Stimulated activated CD8-positive, alpha-beta memory T cell treated with anti-CD3 and anti-CD28 coated beads, Interleukin-2, amount 100 ng/mL, for 48 hours (primary cell): Measurements from ENCODE around the gene CENPX.
"Not testable (repeated sequence)": the region's sequence is repeated elsewhere in the genome, so short reads cannot be mapped to it uniquely, and the experiment has no call there.

ENCODE experiments used
- DNase-seq, 2 donors: peaks; one replicate each; pipeline ENCODE4 v3.0.0-alpha.2; 2020; ENCODE audit warnings: low read depth in 2 of 2

CENPX gene

DNA sequence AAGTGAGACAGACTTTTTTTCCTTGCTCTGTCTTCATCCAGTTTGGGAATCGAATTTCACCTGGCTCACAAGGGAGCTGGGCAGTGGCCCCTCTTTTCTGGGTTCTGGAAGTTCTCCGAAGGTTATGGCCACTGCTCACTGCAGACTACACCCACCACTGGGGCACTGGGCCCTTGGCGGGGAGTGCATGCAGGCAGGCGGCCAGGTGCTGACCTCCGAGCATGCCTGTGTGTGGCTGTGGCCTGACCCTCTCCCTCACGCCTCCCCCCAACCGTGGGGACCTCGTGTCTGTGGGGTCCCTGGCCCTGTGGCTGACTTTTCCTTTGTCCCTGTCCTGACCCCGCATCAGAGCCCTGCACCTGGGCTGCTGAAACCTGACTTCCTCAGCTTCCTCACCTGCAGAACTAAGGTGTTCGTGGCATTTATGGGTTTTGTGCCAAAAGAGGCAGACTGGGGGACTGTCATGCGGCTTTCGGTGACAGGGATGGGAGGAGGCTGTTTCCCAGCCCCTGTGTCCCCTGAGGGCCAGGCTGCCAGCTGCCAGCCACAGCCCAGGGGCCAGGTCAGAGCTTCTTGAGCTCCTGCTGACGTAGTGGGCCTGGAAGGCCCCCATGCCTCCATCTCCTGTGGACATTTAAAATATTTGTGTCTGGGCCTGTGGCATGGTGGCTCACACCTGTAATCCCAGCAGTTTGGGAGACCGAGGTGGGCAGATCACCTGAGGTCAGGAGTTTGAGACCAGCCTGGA, 23.8 kb downstream of the CENPX start:
- no peak for DNase-seq

DNA sequence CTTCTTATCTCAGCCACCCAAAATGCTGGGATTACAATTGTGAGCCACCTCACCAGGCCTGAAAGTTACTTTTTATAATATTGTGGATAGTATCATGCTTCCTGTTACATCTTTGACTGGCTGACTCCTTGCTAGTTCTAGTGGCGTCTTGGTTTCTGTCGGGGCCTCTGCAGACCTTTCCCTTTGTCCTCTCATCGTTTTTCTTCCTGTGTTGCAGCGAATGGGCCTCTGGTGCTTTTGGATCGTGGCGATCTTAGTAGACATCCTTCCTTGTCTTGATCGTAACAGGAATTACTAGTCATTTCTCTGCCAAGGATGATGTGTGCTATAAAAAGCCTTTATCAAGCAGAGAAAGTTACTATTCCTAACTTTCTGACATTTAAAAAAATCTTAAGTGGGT, 24.5 kb downstream of the CENPX start:
- no peak for DNase-seq

DNA sequence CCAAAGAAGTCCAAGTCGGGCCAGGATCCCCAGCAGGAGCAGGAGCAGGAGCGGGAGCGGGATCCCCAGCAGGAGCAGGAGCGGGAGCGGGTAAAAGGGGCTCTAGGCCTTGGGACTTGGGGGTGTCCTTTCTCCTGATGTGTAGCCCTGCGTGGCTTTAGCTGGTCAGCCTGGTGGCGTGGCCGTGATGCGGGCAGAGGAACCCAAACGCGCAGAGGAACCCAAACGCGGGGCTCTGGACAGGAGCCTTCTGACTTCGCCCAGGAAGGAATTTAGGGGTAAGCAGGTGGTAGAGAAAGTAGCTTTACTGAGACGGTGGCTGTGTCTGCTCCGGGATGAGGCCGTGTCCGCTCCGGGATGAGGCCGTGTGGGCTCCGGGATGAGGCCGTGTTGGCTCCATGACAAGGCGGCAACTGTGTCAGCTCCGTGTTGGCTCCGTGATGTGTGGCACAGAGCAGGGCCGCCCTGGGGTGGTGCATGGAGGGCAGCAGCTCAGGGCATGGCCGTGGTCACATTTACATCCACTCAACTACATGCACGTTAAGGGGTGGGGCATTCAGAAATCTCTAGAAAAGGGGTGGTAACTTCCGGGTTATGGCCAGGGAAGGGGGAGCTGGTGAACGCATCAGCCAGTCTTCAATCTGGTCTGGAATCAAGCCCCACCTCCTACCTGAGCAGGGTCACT, 25.8 kb downstream of the CENPX start:
- no peak for DNase-seq

DNA sequence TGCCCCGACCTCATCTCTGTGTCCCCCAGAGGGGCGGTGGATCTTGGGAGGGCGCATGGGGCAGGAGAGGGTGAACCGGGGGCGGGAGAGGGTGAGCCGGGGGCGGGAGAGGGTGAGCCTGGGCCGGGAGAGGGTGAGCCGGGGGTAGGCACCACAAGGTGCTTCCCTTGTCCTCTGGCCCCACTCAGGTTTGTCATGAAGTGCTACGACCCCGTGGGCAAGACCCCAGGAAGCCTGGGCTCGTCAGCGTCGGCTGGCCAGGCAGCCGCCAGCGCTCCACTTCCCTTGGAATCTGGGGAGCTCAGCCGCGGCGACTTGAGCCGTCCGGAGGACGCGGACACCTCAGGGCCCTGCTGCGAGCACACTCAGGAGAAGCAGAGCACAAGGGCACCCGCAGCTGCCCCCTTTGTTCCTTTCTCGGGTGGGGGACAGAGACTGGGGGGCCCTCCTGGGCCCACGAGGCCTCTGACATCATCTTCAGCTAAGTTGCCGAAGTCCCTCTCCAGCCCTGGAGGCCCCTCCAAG, 26.4 kb downstream of the CENPX start:
- no peak for DNase-seq

DNA sequence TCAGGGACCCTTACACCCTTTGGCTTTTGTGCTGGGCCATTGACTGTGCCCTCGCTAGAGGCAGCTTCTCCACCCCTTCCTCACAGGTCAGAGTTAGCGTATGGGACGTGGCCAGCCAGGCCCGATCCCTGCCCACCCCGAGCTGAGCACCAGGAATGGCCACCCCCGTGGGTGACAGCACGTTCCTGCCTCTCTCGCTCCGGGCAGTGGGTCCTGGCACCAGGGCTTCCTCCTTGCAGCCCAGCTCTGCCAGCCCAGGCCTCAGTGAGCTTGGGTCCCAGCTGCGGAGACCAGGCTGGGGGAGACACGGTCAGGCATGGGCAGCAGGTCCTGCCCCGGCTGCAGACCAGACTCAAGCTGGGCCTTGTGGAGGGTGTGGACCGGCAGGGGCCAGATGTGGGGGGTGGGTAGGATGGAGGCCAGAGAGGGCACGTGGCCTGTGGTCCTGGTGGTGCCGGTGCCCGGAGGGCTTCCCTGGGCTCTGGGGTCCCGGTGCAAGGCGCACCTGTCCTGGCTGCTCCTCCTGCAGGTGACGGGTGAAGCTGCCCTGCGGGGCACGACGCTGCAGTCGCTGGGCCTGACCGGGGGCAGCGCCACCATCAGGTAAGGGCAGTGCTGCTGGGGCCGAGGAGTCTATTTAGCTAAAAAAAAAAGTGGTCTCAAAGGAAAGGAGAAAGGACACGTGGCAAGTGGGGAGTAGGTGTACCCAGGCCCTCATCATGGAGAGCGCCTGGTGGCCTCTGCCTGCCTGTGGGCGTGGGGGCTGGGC, 27.0 kb downstream of the CENPX start:
- no peak for DNase-seq

DNA sequence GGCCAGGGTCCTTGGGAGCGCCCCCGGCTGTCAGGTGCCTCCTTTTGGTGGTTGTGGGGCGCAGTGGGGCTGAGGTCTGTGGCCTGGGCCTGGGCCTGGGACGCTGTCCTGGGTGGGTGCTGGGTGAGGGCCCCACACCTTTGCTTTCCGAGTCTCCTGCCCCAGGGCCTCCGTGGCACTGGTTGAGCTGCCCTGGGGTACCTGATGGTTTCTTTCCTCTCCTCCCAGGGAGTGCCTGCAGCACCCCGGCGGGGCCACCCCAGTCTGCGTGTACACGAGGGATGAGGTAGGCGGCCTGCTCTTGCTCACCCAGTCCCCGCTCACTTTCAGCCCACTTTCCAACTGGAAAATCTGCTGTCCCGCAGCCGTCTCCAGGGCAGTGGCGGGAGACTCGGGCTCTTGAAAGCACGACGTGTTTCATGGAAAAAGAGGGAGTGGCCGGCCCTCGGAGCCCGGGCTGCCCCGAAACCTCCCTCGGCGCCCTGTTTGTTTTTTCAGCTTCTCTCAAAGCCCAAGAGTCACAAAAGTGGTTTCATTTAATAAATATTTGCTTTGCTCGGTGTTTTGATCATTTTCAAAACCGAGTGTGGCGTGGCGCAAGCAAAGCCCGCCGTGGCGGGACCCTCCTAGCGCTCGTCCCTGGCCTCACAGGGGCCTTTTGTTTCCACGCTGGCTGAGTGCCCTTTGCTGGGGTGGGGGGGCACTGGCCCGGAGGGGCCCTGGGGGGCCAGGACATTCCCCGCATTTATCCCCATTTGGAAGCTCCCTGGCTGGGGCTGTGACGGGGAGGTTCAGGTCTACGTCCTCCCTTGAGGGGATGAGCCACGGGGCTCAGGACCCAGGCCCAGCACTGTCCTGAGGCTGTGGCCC, 27.9 kb downstream of the CENPX start:
- no peak for DNase-seq

DNA sequence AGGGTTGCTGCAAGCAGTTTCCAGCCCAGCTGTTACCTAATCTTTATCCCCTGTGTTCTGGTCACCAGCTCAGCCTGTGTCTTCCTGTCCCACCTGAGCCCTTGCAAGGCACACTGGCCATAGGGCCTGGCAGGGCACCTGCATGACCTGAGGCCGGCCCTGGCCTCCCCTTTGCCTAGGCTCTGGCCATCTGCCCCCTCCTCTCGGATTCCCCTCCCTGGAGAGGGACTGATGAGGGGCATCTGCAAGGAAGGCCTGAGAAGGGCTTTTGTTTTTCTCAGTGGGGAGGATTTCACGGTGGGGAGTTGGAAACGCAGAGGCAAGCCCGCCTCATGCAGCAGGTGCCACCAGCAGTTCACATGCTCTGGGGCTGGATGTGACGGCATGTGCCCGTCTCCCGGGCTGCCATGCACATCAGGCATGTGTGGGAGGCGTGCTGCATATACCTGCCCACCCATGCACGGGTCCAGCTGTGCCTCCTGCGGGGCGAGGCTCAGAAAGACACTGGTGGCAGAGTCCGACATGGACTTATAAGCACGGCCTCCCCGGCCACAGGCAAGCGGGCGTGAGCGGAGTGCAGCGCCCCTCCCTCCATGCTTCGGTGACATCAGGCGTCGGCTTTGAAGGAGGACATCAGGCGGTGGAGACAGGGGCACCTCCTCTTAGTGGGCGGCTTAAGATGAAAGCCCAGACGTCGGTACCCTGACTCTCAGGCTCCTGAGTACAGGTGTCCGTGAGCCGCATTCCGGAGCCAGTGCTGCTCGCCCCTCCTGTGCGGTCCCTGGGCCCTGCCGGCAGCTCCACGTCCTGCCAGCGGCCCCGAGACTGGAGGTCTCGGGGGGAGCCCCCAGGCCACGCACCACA, 28.7 kb downstream of the CENPX start:
- no peak for DNase-seq

DNA sequence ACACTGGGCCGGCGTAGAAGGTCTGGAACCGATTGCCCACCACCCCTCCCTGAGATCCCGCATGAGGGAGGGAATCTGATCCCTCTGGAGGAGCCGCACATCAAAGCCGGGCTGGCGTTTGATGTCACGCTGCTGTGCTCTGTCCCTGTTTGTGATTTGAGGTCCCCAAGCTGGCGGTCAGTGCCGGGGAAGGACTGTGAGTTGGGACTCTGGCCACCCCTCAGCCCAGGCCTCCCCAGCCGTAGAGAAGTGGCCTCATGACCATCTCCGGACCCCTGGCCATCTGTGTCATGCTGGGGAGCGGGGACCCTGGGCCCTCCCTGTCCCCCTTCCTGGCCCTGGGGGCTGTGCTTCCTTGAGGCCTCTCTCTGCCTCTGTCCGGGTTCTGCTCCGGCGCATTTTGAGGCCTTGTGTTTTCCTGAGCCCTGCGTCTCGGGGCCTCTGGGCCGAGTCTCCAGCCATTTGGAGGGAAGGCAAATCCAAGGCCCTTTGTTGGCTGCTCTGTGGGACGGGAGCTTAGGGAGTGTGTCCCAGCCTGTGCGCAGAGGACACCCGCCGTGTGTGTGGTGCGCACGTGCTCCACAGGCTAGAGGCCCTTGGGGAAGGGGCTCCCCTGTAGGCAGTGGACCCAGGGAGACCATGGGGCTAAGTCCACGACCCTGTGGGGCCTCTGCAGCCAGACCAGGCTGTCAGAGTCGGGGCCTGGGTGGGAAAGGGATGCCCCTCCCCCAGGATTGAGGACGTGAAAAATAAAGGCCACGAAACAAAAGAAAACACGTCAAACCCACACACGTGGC, 30.2 kb downstream of the CENPX start:
- DNase-seq = no peak

DNA sequence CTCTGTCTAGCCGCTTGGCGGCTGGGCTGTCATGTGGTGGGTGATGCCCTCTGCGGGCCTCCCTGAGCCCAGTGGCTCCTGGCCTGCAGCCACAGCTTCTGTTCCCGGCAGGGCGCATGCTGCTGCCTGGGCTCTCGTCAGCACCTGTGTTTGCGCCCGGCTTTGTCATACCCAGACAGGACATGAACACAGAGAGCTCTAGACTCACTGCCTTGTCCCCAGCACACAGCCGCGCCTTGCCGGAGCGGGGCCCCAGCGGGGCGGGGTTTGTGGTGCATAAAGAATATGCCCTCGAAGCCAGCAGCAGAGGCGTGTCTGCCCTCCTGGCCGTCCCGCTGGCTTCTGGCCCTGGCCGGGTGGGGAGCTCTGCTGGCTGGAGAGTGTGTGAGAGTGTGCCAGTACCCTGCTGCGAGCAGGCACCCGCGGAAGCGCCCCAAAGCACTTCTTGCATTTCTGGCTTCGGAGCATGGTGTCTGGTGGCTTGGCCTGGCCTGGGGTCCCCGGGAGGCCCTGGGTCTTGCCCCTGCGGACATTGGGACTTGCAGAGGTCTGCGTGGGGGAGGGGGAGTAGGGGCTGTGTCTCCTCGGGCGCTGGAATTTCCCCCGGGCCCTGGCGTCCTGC, 30.9 kb downstream of the CENPX start:
- DNase-seq = no peak

DNA sequence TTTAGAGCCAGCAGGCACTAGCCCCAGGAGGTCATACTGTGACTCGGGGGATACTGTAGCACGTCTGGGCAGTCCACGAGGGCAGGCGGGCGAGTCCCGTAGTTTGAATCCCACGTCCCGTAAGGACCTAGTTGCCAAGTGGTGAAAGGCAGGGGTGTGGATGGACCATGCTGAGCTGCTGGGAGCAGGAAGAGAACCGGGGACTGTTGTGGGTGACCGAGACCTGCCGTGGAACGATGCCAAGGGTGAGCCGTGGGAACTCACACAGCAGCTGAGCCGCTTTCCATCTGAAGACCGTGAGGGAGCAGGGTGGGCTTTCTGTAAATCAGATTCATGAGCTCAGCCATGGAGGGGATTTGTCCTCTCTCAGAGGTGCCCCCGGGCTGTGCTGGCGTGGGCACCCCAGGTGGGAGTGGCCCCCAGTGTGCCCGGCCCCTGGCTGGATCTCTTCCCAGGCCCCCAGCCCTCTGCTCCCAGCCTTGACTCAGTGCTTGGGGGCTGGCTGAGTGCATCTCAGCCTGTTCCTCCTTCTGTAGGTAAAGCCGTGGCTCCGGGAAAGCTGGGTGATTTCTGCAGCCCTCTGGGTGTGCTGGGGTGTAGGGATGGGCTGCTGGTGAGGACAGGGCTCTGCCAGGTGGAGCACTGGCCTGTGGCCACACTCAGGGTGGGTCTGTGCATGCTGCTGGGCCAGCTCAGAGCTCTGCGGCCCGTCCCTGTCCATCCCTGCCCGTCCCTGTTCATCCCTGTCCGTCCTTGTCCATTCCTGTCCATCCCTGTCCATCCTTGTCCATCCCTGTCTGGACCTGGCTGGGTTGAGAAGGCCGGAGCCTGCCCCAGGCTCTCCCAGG, 31.6 kb downstream of the CENPX start:
- no peak for DNase-seq

DNA sequence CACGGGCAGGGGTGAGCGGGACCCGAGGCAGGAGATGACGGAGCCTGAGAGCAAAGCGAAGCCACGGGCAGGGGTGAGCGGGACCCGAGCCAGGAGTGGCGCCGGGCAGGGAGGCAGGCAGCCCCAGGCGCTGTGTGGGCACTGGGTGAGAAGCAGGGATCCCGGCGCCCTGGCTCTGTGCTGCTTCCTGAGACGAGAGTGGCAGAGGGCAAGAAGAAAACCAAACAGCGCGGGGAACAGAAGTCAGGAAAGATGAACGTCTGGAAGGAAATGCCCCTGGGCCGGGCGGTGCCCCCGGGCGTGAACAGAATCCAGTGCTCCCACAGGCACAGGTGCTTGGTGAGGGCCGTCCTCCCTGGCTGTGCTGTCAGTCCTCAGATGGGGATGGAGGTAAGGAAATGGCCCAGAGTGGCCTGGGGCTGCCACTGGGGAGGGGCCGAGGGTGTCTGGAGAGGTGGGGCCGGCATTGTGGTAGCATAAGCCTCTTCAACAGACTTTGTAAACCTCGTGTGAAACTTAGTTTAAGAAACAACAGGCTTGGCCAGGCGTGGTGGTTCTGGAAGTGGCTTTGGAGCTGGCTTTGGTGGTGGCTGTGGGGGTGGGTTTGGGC, 35.4 kb downstream of the CENPX start:
- DNase-seq = no peak

DNA sequence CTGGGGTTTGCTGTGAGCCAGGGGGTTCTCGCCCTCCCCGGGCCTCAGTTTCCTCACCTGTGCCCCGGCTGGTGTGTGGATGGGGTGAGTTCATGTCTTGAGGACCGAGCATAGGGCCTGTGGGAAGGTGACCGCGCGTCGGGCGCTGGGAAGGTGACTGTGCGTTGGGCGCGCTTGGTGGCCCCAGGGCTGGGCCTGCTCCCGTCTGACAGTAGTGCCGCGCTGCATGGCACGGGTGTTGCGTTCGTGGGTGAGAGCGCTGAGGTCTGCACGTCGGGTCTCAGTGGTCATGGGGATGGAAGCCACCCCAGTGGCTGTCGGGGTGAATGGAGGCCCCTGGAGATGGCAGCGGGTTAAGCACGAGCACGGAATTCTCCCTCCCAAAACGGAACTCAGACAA, 36.1 kb downstream of the CENPX start:
- DNase-seq = no peak

DNA sequence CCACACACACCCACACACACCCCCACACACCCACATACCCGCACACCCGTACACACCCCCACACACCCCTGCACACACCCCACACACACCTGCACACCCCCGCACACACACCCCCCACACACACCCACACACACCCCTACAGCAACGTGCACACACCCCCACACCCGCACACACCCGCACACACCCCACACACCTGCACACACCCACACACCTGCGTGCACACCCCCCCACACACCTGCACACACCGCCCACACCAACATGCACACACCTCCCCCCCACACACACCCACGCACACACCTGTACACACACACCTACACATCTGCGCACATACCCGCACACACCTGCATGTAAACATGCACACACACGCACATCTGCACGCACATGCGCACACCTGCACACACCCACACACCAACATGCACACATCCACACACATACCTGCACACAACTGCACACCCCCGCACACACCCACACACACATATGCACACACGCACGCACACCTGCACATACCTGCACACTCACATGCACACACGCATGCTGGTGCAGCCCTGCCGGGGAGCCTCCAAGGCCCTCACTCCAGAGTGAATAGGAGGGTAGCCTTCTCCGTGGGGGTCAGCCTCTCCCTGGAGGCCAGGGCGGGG, 37.8 kb downstream of the CENPX start:
- no peak for DNase-seq

DNA sequence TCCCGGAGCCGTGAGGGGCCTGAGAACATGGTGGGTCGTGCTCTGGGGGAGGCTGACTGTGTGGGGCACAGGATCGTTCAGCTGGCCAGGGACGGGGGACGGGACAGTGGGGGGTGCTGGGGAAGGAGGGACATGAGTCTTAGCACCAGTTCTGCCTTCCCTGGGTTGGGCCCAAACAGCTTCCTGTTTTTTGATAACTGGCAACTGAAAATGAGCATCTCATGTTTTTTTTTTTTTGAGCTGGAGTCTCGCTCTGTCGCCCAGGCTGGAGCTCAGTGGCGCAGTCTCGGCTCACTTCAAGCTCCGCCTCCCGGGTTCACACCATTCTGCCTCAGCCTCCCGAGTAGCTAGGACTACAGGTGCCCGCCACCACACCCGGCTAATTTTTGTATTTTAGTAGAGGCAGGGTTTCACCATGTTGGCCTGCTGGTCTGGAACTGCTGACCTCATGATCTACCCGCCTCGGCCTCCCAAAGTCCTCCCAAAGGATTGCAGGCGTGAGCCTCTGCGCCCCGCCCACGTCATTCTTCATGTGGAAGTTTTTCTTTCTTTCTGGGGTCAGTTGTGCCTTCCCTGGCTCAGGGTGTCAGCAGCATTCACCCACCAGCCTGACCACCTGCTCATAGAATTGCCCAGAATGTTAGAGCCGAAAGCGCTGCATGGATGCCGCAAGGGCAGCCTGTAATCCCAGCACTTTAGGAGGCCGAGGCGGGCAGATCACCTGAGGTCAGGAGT, 38.9 kb downstream of the CENPX start:
- no peak for DNase-seq

DNA sequence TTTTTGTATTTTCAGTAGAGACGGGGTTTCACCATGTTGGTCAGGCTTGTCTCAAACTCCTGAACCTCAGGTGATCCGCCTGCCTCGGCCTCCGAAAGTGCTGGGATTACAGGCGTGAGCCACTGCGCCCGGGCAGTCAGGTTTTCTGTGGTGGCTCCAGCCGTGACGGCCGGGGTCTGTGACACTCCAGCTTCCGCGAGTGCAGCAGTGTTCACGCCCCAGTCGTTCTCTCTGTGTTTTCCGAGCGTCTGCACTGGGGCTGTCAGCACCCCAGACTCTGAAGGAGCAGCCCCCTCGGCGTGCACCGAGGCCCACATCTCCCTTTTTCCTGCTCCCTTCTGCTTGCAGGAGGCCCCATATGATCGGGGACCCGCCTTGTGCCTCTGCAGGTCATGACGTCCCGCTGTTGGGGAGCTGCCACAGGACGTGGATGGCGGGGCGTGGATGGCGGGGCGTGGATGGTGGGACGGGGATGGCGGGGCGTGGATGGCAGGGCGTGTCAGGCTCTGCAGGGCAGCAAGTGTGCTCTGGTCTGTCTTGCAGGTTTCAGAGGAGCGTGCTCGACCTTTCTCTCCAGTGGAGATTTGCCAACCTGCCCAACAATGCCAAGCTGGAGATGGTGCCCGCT, 39.6 kb downstream of the CENPX start:
- no peak for DNase-seq

DNA sequence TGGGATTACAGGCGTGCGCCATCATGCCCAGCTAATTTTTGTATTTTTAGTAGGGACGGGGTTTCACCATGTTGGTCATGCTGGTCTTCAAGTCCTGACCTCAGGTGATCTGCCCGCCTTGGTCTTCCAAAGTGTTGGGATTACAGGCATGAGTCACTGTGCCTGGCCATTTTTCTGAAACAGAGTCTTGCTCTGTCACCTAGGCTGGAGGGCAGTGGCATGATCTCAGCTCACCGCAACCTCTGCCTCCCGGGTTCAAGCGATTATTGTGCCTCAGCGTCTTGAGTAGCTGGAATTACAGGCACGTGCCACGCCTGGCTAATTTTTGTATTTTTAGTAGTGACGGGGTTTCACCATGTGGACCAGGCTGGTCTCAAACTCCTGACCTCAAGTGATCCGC, 41.2 kb downstream of the CENPX start:
- not testable (repeated sequence) for DNase-seq
